HG02973 (cell line): ENCODE data around the gene SHROOM3.
"Not testable (repeated sequence)": the region's sequence is repeated elsewhere in the genome, so short reads cannot be mapped to it uniquely, and the experiment has no call there.

Experiments
- ATAC-seq: cut with Tn5 transposase; IDR thresholded peaks from one replicate; pipeline ENCODE4 v1.9.1; 2021; ENCODE audit warnings: moderate library complexity; ENCODE audit not compliant: unreplicated experiment

The SHROOM3 gene

GRCh38 chr4:76712564-76712963 is 277.5 kb downstream of the SHROOM3 start:
- ATAC-seq = no peak

- no peak for ATAC-seq
These were observed 279.2 kb downstream of the SHROOM3 start for GRCh38 chr4:76714226-76714625.

DNA sequence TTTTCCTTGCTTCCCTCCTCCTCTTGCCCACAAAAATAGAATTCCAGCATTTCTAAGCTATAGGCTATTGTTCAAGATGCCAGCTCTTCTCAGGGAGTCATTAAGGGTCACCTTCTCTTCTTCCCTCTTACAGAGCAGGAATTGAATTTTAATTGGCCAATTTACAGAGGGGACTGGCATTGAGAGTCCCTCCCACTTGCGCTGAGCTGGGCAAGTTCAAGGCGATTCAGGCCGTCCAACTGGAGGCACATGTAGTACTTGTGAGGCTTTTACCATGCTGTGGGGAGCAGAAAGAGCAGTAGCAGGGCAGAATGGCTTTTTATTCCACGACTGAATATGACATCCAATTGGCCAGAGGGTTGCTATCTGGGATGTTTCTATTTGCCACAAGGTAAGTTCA is 281.0 kb downstream of the SHROOM3 start:
- ATAC-seq = no peak

- ATAC-seq = no peak
These were observed 281.6 kb downstream of the SHROOM3 start for GRCh38 chr4:76716658-76717057.

DNA sequence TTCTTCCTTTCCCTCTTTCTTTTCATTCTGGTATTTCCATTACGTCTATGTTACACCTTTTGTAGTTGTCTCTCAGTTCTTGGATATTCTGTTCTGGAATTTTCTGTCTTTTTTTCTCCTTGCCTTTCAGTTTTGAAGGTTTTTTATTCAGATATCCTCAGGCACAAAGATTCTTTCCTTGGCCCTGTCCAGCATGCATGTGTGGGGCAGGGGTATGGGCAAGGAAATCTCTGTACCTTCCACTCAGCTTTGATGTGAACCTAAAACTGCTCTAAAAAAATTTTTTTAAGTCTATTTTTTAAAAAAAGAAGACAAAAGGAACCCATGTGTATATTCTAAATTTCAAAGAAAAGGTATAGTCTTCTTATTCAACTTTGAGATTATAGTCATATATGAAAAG is 282.4 kb downstream of the SHROOM3 start:
- no peak for ATAC-seq

DNA sequence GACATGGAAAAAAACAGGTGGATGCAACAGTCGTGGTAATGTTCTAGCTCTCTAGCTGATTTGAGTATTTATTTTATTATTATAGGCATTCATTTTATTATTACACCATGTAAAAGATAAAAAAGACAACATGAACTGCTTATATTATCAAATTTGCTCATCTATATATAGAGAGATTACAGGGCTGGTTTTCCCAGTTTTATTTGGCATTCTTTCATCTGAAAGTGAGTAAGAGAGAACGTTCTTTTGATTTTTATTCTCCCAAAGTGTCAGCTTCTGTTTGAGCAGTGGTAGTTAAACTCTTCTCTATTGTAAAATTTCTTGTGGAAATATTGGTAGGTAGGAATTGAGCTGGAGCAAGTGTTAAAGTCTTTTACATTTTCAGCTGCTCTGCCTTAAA is 283.0 kb downstream of the SHROOM3 start:
- no peak for ATAC-seq

- ATAC-seq = no peak
These were observed 283.8 kb downstream of the SHROOM3 start for GRCh38 chr4:76718831-76719230.

GRCh38 chr4:76720121-76720520 is 285.1 kb downstream of the SHROOM3 start:
- no peak for ATAC-seq

DNA sequence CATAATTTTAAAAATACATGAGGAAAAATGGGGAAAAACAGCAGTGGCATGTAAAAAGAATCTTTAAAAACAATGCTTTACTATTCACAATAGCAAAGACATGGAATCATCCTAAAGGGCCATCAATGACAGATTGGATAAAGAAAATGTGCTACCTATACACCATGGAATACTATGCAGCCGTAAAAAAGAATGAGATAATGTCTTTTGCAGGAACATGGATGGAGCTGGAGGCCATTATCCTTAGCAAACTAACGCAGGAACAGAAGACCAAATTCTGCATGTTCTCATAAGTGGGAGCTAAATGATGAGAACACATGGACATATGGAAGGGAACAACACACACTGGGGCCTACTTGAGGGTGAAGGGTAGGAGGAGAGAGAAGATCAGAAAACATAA is 287.1 kb downstream of the SHROOM3 start:
- ATAC-seq = not testable (repeated sequence)

DNA sequence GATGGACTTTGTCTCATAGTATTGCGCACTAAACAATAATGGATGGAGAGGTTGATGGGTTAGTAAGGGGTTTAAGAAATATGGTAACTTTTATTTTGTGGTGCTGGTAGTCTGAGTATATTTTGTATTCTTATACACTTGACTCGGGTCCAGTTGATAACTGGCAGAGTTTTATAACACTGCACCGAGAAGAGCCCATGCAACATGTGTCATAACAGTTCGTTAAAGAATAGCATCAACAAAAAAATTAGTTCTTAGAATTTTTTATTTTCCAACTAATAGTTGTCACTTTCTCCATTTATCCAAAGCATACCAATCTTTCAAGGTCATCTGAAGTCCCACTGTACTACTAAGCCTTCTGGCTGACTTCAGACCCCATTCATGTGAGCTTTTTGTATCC is 287.8 kb downstream of the SHROOM3 start:
- ATAC-seq = no peak

GRCh38 chr4:76723373-76723772 is 288.3 kb downstream of the SHROOM3 start:
- ATAC-seq = no peak

DNA sequence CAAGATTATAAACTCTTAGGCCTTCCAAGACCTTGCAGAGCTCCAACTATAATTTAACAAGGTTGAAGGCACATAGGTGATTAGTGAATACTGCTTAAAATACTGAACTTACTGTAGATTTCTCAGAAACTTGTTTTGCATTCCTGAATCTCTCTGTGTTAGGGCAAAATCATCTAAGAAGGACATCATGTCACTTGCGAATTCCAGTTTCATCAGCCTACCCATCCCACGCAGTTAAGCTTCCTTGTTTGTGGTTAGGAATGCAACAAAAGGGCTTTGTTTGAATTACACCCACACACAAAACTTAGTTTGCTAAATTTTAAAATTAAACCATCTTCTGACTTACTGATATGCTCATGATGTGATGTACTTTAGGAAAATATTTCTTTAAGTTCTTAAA is 288.9 kb downstream of the SHROOM3 start:
- no peak for ATAC-seq

DNA sequence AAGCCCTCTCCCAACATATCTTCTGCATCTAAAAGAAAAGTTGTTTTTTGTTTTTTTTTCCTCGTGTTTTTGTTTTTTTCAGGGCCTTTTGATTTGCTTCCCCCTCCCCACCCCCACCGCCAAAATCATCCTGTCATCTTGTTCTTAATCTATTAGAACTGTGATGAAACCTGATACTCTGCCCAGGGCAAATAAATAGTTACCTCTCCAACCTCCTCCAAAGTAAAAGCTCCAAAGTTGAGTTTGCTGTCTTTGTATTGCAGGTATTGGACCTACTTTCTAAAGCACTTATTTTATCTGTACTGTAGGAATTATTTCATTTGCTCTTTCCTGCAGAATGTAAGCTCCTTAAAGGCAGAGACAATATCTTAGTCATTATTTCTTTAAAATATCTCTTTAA is 290.0 kb downstream of the SHROOM3 start:
- ATAC-seq = no peak

DNA sequence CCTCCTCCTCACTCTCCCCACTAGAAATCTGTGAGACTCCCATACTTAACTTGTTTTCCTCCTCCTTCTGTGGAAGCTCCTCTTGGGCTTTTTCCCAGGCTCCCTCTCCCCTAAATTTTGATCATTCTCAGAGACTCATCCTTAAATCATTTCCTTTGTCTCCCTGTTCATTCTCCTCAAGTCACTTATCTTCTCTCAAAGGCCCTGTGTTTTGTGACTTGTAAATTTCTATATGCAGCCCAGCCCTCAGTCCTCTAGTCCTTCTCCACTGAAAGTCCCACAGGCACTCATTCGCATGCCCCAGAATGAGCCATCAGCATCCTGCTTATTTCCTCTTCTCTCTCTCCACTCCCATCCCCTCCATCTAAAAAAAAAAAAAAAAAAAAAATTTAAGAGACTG is 291.1 kb downstream of the SHROOM3 start:
- no peak for ATAC-seq

- ATAC-seq = no peak
These were observed 291.6 kb downstream of the SHROOM3 start for GRCh38 chr4:76726631-76727030.

GRCh38 chr4:76727934-76728333 is 292.9 kb downstream of the SHROOM3 start:
- not testable (repeated sequence) for ATAC-seq

DNA sequence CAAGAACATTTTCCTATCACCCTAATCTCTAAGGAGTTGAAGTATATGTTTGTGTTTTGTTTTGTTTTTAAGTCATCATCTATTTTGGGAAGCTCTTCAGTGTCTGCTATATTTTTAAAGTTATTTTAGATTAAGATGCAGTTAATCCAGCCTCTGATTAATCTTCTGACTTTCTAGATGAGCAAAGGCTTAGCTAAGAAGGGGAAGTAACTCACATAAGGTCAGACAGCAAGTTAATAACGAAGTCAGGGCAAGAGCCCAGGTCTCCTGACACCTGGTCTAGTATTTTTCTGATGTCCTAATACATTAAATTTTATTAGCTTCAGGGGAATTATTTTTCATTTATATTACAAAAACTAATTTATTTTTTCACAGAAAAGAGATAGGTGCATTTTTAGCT is 294.4 kb downstream of the SHROOM3 start:
- no peak for ATAC-seq

GRCh38 chr4:76729980-76730379 is 295.0 kb downstream of the SHROOM3 start:
- ATAC-seq = no peak

DNA sequence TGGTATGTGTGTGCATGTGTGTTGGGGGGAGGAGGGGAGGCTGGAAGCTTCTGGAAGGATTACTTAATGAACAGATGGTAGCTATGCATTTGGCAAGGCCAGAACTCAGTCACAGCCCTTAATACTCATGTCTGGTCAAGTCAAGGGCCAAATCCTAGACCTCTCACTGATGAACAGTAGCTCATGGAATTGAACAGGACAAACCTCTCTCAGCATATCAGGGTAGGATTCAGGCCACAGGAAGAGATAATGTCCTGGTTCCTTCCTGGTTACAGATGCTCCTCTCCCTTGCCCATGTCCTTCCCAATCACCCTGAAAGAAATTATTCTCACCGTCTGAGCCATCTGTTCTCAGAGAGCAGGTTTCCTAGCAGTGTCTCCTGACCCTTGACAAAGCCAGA is 297.2 kb downstream of the SHROOM3 start:
- no peak for ATAC-seq

DNA sequence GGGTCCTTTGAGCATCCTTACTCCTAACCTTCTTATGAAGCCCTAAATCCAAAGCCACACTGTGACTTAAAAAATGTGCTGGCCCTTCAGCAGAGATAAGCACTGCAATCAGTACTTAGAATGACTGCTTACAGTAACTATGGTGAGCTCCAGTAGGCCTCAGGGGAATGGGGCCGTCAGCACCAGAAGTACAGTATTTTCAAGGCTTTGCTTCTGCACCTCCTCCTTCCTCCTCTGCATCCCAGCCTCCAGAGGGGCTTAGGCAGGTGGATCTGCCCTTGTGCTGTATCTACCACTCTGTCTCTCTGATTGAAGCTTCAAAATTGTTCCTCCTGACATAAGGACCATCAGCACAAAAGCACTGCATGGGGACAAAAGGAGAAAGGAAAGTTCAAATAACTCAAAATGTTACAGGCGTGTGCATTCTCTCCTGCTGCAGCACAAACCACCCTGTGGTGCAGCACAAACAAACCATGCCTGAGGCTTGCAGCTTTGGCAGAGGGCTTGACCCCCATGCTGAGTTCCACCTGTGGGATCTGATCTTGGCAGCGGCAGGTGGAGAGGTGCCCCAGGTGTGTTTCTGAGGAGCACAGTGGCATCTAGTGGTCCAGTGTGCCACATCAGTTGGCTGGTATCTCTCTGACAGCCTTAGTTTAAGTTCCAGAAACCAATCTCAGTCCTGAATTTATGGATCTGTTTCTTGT is 298.2 kb downstream of the SHROOM3 start:
- ATAC-seq = no peak

- no peak for ATAC-seq
These were observed 301.4 kb downstream of the SHROOM3 start for GRCh38 chr4:76736414-76736813.

DNA sequence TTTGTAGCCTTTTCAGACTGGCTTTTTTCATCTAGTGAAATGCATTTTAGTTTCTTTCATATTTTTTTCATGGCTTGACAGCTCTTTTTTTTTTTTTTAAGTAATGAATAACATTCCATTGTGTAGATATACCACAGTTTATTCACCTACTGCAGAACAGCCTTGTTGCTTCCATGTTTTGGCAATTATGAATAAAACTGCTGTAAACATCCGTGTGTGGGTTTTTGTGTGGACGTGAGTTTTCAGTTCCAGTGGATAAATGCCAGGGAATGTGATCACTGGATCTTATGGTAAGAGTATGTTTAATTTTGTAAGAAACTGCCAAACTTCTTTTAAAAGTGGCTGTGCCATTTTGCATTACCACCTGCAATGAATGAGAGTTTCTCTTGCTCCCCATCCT is 302.2 kb downstream of the SHROOM3 start:
- ATAC-seq = no peak

DNA sequence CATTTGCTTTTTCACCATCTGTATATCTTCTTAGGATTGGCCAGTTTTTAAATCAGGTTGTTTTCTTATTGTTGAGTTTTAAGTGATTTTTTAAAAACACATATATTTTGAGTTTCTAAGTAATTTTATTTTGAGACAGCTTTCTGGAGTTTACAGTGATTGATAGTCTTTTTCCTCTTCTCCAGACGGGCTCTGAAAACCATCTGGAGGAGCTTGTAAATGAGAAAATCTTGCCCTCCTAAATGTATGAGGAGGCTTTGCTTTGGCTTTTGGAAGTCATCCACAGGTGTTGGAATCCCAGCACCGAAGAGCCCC is 302.7 kb downstream of the SHROOM3 start:
- no peak for ATAC-seq
